ENCODE measurements around the gene GH2.
"Not testable (repeated sequence)": the region's sequence is repeated elsewhere in the genome, so short reads cannot be mapped to it uniquely, and the experiment has no call there.

GH2 gene

DNA sequence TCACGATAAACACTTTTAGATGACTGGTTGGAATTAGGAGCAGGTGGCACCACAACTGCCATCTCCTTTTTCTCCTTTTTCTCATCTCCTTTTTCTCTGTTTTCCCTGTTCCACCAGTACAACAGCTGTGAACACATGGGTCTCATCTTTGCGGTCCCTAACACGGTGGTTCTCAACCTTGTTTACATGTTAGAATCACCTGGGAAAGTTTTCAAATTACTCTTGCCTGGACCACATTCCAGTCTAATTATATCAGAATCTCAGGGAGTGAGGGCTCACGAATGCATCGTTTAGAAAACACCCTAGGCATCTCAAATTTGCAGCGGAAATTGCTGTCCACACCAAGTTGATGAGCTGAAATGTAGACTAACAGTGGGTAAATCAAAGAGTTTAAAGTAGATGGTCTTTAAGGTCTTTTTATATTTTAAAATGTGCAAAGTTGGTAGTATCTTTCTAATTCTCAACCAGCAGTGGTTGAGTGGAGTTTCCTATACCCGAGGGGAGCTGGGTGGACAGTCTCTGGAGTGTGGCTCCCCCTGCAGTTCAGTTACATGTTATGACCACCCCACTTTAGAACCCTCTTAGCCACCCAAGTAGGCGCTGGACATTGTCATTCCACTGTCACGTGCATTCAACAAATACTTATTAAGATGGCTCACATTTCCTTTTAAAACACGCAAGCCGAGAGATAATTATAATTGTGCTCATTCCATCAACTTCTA is 10.7 kb upstream of the GH2 start:
- CTCF ChIA-PET = interaction anchor here (1.8 to 6.6 kb wide), 3 partner anchors 10 to 19 kb away, joined by 4 to 63 read pairs (median 22); partner anchors contain the start of genes CSHL1 and GH2
- H3K4me3 ChIP-seq (ENCODE audit: low read depth, low read length); POLR2A ChIA-PET; DNase-seq (ENCODE audit: low read depth, low spot score): not testable (repeated sequence)

DNA sequence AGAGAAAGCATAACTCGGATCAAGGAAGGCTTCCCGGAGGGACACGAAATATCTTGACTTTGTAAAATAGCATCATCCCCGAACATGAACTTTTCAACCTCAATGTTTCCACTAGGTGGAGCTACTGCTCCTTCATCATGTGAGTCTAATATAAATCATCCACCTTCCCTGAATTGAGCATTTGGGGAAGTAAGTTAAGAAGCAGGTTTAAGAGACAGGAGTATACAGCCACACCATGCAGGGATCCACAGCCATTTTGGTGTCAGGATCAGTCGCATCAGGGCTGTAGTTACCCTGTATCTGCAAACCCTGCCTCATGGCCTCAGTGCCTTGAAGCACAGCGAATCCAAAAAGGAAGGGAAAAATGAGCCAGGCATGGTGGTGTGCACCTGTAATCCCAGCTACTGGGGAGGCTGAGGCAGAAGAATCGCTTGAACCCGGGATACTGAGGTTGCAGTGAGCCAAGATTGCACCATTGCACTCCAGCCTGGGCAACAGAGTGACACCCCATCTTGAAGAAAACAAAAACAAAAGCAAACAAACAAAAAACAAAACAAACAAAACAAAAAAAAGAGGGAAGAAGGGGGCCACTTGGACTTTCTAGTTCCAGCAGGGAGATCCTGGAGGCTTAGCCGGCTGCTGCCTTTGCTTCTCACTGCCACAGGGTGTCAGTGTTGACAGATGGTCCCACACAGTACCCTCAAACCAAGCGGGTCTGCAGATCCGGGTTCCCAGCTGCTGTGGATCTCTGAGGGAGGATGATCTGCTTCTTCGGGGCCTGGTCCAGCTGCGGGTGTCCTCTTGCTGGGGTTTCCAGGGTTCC is 7.5 kb upstream of the GH2 start:
- DNase-seq (ENCODE audit: low read depth, low spot score); H3K4me3 ChIP-seq (ENCODE audit: low read depth, low read length): not testable (repeated sequence)
- ChIA-PET CTCF (interaction anchor here (0.7 to 6.6 kb wide), 23 partner anchors 7 to 244 kb away, joined by 3 to 63 read pairs (median 4); partner anchors contain the start of genes GH2, ICAM2 and PRR29), POLR2A (interaction anchor here (0.6 kb wide), 1 partner anchor 243 kb away, joined by 3 read pairs; no protein-coding TSS in a partner anchor)
- TF ChIP-seq CTCF (IDR thresholded peaks at IDR 0.05; ENCODE audit: insufficient read depth, low read length, missing control alignments) = peak; percentile 48

GRCh38 chr17:63885119-63885518 is 3.4 kb upstream of the GH2 start:
- H3K4me3 ChIP-seq (ENCODE audit: low read depth, low read length); POLR2A ChIA-PET; DNase-seq (ENCODE audit: low read depth, low spot score): not testable (repeated sequence)
- CTCF ChIA-PET = interaction anchor here (1.0 kb wide), 1 partner anchor 139 kb away, joined by 3 read pairs; no protein-coding TSS in a partner anchor

GRCh38 chr17:63882626-63883126 is 932 bp upstream of the GH2 start:
- DNase-seq (ENCODE audit: low read depth, low spot score); H3K4me3 ChIP-seq (ENCODE audit: low read depth, low read length); POLR2A ChIA-PET: not testable (repeated sequence)
- CTCF ChIA-PET = interaction anchor here (0.6 to 4.1 kb wide), 9 partner anchors 8 to 34 kb away, joined by 3 to 22 read pairs (median 6); partner anchors contain the start of gene CSHL1

GRCh38 chr17:63881337-63881736 is 407 bp downstream of the GH2 start:
- DNase-seq (ENCODE audit: low read depth, low spot score); POLR2A ChIA-PET; H3K4me3 ChIP-seq (ENCODE audit: low read depth, low read length): not testable (repeated sequence)
- CTCF ChIA-PET = interaction anchor here (0.9 to 4.1 kb wide), 7 partner anchors 10 to 401 kb away, joined by 4 to 22 read pairs (median 12); no protein-coding TSS in a partner anchor

DNA sequence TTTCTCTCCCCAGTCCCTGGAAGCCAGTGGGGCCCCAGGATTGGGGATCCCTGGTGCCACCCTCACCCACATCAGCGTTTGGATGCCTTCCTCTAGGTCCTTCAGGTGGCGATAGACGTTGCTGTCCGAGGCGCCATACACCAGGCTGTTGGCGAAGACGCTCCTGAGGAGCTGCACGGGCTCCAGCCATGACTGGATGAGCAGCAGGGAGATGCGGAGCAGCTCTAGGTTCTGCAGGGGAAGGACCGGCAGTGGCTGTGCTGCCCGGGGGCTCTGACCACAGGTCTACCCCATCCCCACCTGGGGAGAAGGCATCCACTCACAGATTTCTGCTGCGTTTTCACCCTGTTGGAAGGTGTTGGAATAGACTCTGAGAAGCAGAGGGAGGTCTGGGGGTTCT is 1.0 kb downstream of the GH2 start:
- H3K4me3 ChIP-seq (ENCODE audit: low read depth, low read length) = no peak overlapping the region
- no peak for DNase-seq (ENCODE audit: low read depth, low spot score)
- CTCF ChIA-PET = interaction anchor here (0.9 to 4.1 kb wide), 6 partner anchors 11 to 401 kb away, joined by 4 to 22 read pairs (median 13); no protein-coding TSS in a partner anchor
- POLR2A ChIA-PET = no interaction called here
- no peak for TF ChIP-seq CTCF (IDR thresholded peaks at IDR 0.05; ENCODE audit: insufficient read depth, low read length, missing control alignments)

GRCh38 chr17:63878413-63878812 is 3.3 kb downstream of the GH2 start:
- DNase-seq (ENCODE audit: low read depth, low spot score); H3K4me3 ChIP-seq (ENCODE audit: low read depth, low read length); POLR2A ChIA-PET: not testable (repeated sequence)
- CTCF ChIA-PET = interaction anchor here (0.8 to 3.1 kb wide), 7 partner anchors 10 to 27 kb away, joined by 3 to 16 read pairs (median 3); no protein-coding TSS in a partner anchor

DNA sequence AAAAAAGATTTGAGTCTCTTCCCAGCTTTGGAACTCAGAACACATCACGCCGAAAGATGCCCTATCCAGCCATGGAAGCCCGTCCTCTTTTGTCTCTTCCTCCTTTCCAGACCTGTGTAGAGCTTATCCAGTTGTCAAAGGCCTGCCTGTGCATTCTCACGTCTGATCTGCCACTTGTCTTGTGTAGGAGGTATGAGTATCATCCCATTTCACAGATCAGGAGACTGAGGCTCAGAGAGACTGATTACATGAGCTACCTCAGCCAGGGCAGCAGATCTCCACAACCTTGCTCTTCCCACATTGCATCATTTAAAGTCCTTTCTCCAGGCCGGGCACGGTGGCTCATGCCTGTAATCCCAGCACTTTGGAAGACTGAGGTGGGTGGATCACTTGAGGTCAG is 7.1 kb downstream of the GH2 start:
- DNase-seq (ENCODE audit: low read depth, low spot score); POLR2A ChIA-PET; H3K4me3 ChIP-seq (ENCODE audit: low read depth, low read length): not testable (repeated sequence)
- CTCF ChIA-PET = interaction anchor here (1.0 to 2.0 kb wide), 4 partner anchors 9 to 28 kb away, joined by 3 to 8 read pairs (median 3); no protein-coding TSS in a partner anchor

DNA sequence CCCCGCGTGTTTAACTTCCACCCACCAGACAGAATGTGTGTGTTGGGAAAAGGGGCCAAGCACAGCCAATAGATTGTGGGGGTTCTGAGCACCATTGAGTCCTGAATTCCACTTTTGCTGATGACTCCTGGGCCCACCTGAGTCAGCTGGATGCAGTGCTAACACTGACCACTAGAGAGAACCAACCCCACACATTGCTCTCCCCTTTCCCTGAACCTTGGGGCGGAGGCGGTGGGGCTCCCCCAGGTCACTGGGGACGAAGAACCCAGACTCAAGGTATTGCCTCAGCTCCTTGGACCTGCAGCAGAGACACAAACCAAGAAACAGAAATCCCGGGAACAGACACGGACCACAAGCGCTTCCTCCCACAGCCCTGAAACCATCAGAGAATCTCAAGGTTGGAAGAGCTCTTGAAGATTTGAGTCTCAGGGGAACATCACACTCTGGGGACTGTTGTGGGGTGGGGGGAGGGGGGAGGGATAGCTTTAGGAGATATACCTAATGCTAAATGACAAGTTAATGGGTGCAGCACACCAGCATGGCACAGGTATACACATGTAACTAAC is 7.6 kb downstream of the GH2 start:
- H3K4me3 ChIP-seq (ENCODE audit: low read depth, low read length); POLR2A ChIA-PET; DNase-seq (ENCODE audit: low read depth, low spot score): not testable (repeated sequence)
- CTCF ChIA-PET = interaction anchor here (1.0 to 2.0 kb wide), 4 partner anchors 8 to 27 kb away, joined by 3 to 8 read pairs (median 3); no protein-coding TSS in a partner anchor

GRCh38 chr17:63873577-63873976 is 8.2 kb downstream of the GH2 start, which contains the start of gene CSH2:
TSS of gene CSH2 (minus strand) at chr17:63873677. CDS start at chr17:63873614, 63 bp downstream.
- H3K4me3 ChIP-seq (ENCODE audit: low read depth, low read length); DNase-seq (ENCODE audit: low read depth, low spot score); POLR2A ChIA-PET: not testable (repeated sequence)
- CTCF ChIA-PET = interaction anchor here (1.3 to 2.0 kb wide), 3 partner anchors 8 to 26 kb away, joined by 3 to 8 read pairs (median 3); no protein-coding TSS in a partner anchor

DNA sequence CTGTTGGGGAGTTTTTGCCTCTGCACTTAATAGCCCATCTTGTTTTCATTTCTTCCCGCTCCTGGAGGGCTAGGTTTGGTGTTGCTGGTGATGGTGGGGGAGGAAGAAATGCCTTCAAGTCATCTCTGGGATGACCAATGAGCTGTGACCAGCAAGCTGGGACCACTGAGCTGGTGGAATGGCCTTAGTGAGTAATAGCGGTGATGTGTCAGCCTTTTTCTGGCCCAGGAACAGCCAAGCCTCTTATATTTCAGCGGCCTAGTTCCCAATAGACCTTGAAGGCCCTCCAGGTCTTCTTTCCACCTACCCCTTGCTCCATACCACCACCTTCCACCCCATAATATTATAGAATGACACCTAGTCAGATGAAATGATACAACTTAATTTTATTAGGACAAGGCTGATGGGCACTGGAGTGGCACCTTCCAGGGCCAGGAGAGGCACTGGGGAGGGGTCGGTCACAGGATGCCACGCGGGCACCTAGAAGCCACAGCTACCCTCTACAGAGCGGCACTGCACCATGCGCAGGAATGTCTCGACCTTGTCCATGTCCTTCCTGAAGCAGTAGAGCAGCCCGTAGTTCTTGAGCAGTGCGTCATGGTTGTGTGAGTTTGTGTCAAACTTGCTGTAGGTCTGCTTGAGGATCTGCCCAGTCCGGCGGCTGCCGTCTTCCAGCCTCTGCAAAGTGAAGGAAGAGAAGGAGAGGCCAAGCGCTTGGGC is 9.9 kb downstream of the GH2 start:
- CTCF ChIA-PET = not testable (repeated sequence)

DNA sequence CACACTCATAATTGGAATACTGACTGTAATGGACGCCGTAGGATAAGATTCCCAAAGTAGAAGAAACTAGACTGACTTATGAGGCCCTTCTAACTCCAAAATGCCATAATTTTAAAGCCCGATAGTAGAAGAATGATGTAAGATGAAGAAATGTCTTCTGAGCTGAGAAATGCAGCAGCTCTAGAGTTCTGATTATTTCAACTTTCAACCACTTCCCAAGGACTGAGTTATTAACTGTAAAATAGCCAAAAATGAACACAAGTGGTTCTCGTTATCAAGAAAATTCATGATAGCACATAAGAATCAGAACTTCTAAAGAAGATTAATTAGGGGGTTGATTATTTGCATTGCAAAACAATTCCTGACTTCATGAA is 11.5 kb downstream of the GH2 start:
- POLR2A ChIA-PET; DNase-seq (ENCODE audit: low read depth, low spot score); H3K4me3 ChIP-seq (ENCODE audit: low read depth, low read length): not testable (repeated sequence)
- CTCF ChIA-PET = interaction anchor here (1.2 to 3.6 kb wide), 4 partner anchors 11 to 19 kb away, joined by 3 to 23 read pairs (median 8); partner anchors contain the start of gene GH2

More for the DNA sequence above, 9.9 kb downstream of the GH2 start:
- DNase-seq (ENCODE audit: low read depth, low spot score); POLR2A ChIA-PET; H3K4me3 ChIP-seq (ENCODE audit: low read depth, low read length): not testable (repeated sequence)
